BLaER1 treated with 17β-estradiol and CSF1 and Interleukin-3, amounts not matched to agents 10 nM and 100 nM (cell line): ENCODE data around the gene PABPC3.

Source experiments
- H3K27ac ChIP-seq, 11 experiments: shearing (Covaris generic); formaldehyde crosslinking; 2 replicates each; pipeline ENCODE4 v1.8.1; 2022
- H3K27me3 ChIP-seq, 11 experiments: shearing (Covaris generic); formaldehyde crosslinking; 2 replicates each; pipeline ENCODE4 v1.8.1; 2022
- H3K36me3 ChIP-seq, 11 experiments: shearing (Covaris generic); formaldehyde crosslinking; 2 replicates each; pipeline ENCODE4 v1.8.1; 2022
- H3K4me1 ChIP-seq, 10 experiments: shearing (Covaris generic); formaldehyde crosslinking; 2 replicates each; pipeline ENCODE4 v1.8.1; 2022
- H3K4me2 ChIP-seq, 11 experiments: shearing (Covaris generic); formaldehyde crosslinking; 2 replicates each; pipeline ENCODE4 v1.8.1; 2022
- H3K4me3 ChIP-seq, 10 experiments: shearing (Covaris generic); formaldehyde crosslinking; 2 replicates each; pipeline ENCODE4 v1.8.1; 2022
- H3K9ac ChIP-seq, 11 experiments: shearing (Covaris generic); formaldehyde crosslinking; 2 replicates each; pipeline ENCODE4 v1.8.1; 2022
- H3K9me3 ChIP-seq, 11 experiments: shearing (Covaris generic); formaldehyde crosslinking; replicated peaks in 1 of 11; 2 replicates each; pipeline ENCODE4 v1.8.1; 2022
- H4K20me1 ChIP-seq, 11 experiments: shearing (Covaris generic); formaldehyde crosslinking; 2 replicates each; pipeline ENCODE4 v1.8.1; 2022
- Cebpa-rat ChIP-seq, 11 experiments: shearing (Covaris generic); IDR thresholded peaks; 2 replicates each; pipeline ENCODE4 v1.8.1; 2022

The PABPC3 gene

DNA sequence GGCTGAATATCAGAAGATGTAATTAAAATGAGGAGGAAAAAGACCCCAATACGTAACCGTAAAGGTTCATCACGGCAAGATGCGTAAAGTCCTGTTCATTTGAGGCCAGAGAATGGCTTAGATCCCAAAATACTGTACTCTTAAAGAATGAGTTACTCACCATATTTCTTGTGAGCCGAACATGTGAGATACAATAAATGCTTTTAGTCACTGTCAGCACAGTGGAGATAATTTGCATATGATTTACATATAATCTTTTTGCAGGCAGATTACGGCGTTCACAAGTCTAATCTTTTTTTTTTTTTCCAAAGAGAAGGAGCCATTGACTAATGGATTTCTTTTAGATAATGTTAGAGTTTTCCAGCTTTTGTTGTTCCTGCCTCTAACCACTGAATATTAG lies 47.8 kb downstream of the PABPC3 start:
- Histone ChIP-seq H3K9me3 (peaks cover 15 to 35% (median 20%) of the 10 kb centered on the region in 11 experiments), H3K4me2 (no peak overlapping the region), H3K9ac (no peak overlapping the region), H3K36me3 (no peaks in the 10 kb centered on the region), H3K27ac (no peak overlapping the region), H3K4me3 (no peak overlapping the region), H4K20me1 (no peaks in the 10 kb centered on the region), H3K4me1 (peaks cover 0 to 10% (median 0%) of the 10 kb centered on the region in 10 experiments; a peak in 4 of 20 replicates), H3K27me3 (no peaks in the 10 kb centered on the region)
- TF ChIP-seq Cebpa-rat (IDR thresholded peaks at IDR 0.05): no peak

- Histone ChIP-seq H3K4me1 (peaks cover 0 to 10% (median 0%) of the 10 kb centered on the region in 10 experiments; a peak in 5 of 20 replicates), H3K4me2 (peak overlapping the region in 2 of 11 experiments; percentile 26 to 29; a peak in 2 of 22 replicates)
These were observed 51.9 kb downstream of the PABPC3 start for GRCh38 chr13:25147638-25148401.

GRCh38 chr13:25148402-25148771 lies 52.5 kb downstream of the PABPC3 start:
- H3K4me2 ChIP-seq: peak overlapping the region in 2 of 11 experiments; percentile 26 to 29; a peak in 2 of 22 replicates

More at GRCh38 chr13:25147638-25148401, 51.9 kb downstream of the PABPC3 start:
- Histone ChIP-seq H3K27me3 (no peaks in the 10 kb centered on the region), H3K9me3 (peaks cover 15 to 26% (median 21%) of the 10 kb centered on the region in 11 experiments), H3K36me3 (no peaks in the 10 kb centered on the region), H3K27ac (no peak overlapping the region), H3K4me3 (no peak overlapping the region), H3K9ac (no peak overlapping the region), H4K20me1 (no peaks in the 10 kb centered on the region)
- no peak for TF ChIP-seq Cebpa-rat (IDR thresholded peaks at IDR 0.05)

More at GRCh38 chr13:25148402-25148771, 52.5 kb downstream of the PABPC3 start:
- no peak overlapping the region for H3K27ac ChIP-seq
- no peaks in the 10 kb centered on the region for H4K20me1 ChIP-seq
- TF ChIP-seq Cebpa-rat (IDR thresholded peaks at IDR 0.05): no peak
- H3K36me3 ChIP-seq: no peaks in the 10 kb centered on the region
- H3K27me3 ChIP-seq: no peaks in the 10 kb centered on the region
- no peak overlapping the region for H3K9ac ChIP-seq
- peaks cover 15 to 26% (median 21%) of the 10 kb centered on the region in 11 experiments for H3K9me3 ChIP-seq
- H3K4me3 ChIP-seq: no peak overlapping the region
- H3K4me1 ChIP-seq: peaks cover 0 to 15% (median 2%) of the 10 kb centered on the region in 10 experiments; a peak in 8 of 20 replicates
